ENCODE measurements around the gene CLEC4D. TPM values are rescaled to one million over a fixed set of nuclear protein-coding genes. Genes with fewer than 3 reads are reported as not detected.

Gene CLEC4D
- total RNA-seq, 1 experiment from 2014 or later: not detected

- Histone ChIP-seq H3K9ac (ENCODE audit: low read length) (no peak overlapping the region), H3K79me2 (ENCODE audit: insufficient read depth, low read length) (no peaks in the 10 kb centered on the region), H4K20me1 (ENCODE audit: insufficient read depth) (no peaks in the 10 kb centered on the region), H3K9me3 (ENCODE audit: control insufficient read depth in 1 of 2, insufficient read depth in 1 of 2, low read depth in 1 of 2, low read length in 2 of 2) (no peaks in the 10 kb centered on the region), H3K4me1 (ENCODE audit: control insufficient read depth in 1 of 2, insufficient read depth in 2 of 2, low read length in 2 of 2) (no peaks in the 10 kb centered on the region), H3K4me2 (ENCODE audit: low read length) (no peak overlapping the region), H2AFZ (ENCODE audit: low read depth, low read length, poor library complexity, severe bottlenecking) (no peak overlapping the region), H3K27me3 (ENCODE audit: insufficient read depth, low read length) (peaks cover 66% of the 10 kb centered on the region), H3K4me3 (replicated peaks in 1 of 2; ENCODE audit: low read depth in 1 of 2, low read length in 2 of 2) (no peak overlapping the region), H3K36me3 (ENCODE audit: control insufficient read depth in 1 of 2, insufficient read depth in 2 of 2, low read length in 2 of 2) (no peaks in the 10 kb centered on the region), H3K9me2 (ENCODE audit: insufficient read depth) (no peaks in the 10 kb centered on the region), H3K27ac (ENCODE audit: low read depth, low read length) (no peak overlapping the region)
- no peak for ATAC-seq
- DNase-seq (ENCODE audit: low read depth, low spot score): no peak
- RAD21 ChIA-PET (ENCODE audit: low non-redundant PET in 1 of 2, low total read pairs in 2 of 2, uncharacterized antibody in 2 of 2, unreplicated experiment in 2 of 2): no interaction called here
- intact Hi-C loops (cut with micrococcal nuclease): no loop called here
- BruUV-seq (replicated peaks): no TSS peak
- TF ChIP-seq SP1 (IDR thresholded peaks at IDR 0.05; ENCODE audit: low read depth) (no peak), REST (IDR thresholded peaks at IDR 0.05; ENCODE audit: low read depth) (no peak), YY1 (IDR thresholded peaks at IDR 0.05; ENCODE audit: extremely low read depth, insufficient replicate concordance, low read depth, low read length) (no peak), CTCF (IDR thresholded peaks at IDR 0.05 in 2 of 3, conservative IDR thresholded peaks at IDR 0.05 in 1 of 3; ENCODE audit: borderline replicate concordance in 1 of 3, insufficient read depth in 1 of 3, low read depth in 2 of 3, low read length in 2 of 3) (no peak), EZH2 (IDR thresholded peaks at IDR 0.05) (no peak), POLR2AphosphoS5 (IDR thresholded peaks at IDR 0.05; ENCODE audit: low read depth, low read length) (no peak), TCF7L2 (IDR thresholded peaks at IDR 0.05; ENCODE audit: borderline replicate concordance, extremely low read depth, insufficient read depth, insufficient read length) (no peak), MAX (IDR thresholded peaks at IDR 0.05) (no peak)
- CTCF ChIA-PET: interaction anchor here (1.4 kb wide), 1 partner anchor 9 kb away, joined by 5 read pairs; no protein-coding TSS in a partner anchor
- POLR2A ChIA-PET: no interaction called here
These were observed 4.1 kb upstream of the CLEC4D start for GRCh38 chr12:8508910-8509841.

All from HCT116 (cell line).